ENCODE measurements around the gene BHMT2. TPM values are rescaled to one million over a fixed set of nuclear protein-coding genes. Genes with fewer than 3 reads are reported as not detected.

Gene BHMT2
- total and polyA plus RNA-seq, 2 donors, result 0.05 to 1.0 TPM

DNA sequence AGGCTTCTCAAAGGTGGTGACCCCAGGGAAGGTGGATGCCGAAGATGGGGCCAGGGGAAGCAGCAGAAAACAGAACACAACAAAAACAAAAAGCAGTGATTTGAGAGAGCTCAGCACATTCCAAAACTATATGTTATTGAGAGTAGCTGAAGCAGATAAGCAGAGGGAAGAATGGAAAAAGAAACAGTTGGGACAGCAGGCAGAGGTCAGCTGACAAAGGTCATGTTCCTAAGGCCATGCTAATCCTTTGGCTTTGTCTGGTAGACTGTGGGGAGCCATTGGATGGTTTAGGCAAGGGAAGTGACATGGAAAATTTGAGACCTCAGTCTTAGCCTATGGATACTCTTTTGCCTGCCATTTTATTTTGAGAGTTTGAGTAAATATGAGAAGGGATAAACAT lies 14.6 kb upstream of the BHMT2 start:
- Histone ChIP-seq H3K9me3 (ENCODE audit: control insufficient read depth in 2 of 2, insufficient read depth in 1 of 2, low read length in 1 of 2) (no peaks in the 10 kb centered on the region), H3K27me3 (ENCODE audit: control insufficient read depth in 2 of 2, insufficient read depth in 1 of 2, low read length in 1 of 2) (no peaks in the 10 kb centered on the region)
- 92% methylated on average over 1 of the region's 1 CpG for WGBS

DNA sequence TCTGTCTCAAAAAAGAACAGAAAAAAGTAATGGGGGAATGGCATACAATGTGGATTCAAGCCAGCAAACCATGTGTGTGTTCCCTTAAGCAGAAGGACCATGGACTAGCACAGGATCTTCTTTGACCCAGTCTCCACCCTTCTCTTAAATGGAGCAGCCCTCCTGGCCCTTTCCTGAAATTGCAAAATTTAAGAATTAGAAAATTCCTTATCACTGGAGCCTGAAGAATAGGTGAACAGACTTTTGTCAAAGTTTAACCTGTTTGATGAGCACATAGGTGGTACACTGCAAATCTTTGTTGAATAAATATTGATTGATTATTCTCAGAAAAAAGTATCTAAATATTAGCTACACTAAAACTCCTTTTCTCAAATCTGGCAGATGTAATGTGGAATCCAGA lies 12.7 kb upstream of the BHMT2 start:
- Histone ChIP-seq H3K4me3 (ENCODE audit: low read length in 2 of 2) (no peak overlapping the region), H3K4me1 (ENCODE audit: control insufficient read depth in 2 of 2, insufficient read depth in 2 of 2, low read length in 2 of 2) (no peaks in the 10 kb centered on the region), H3K9me3 (ENCODE audit: control insufficient read depth in 2 of 2, insufficient read depth in 1 of 2, low read length in 1 of 2) (no peaks in the 10 kb centered on the region), H3K27ac (ENCODE audit: low read depth in 1 of 2, low read length in 1 of 2) (no peak overlapping the region), H3K27me3 (ENCODE audit: control insufficient read depth in 2 of 2, insufficient read depth in 1 of 2, low read length in 1 of 2) (no peaks in the 10 kb centered on the region), H3K36me3 (ENCODE audit: control insufficient read depth in 2 of 2, insufficient read depth in 2 of 2, low read length in 1 of 2) (no peaks in the 10 kb centered on the region)
- no peak for DNase-seq (ENCODE audit: low read depth in 6 of 9, low spot score in 9 of 9)

More for the DNA sequence above, 14.6 kb upstream of the BHMT2 start:
- no peak for DNase-seq (ENCODE audit: low read depth in 6 of 9, low spot score in 9 of 9)
- no peak overlapping the region for H3K27ac ChIP-seq (ENCODE audit: low read depth in 1 of 2, low read length in 1 of 2)
- H3K36me3 ChIP-seq (ENCODE audit: control insufficient read depth in 2 of 2, insufficient read depth in 2 of 2, low read length in 1 of 2), result no peaks in the 10 kb centered on the region
- H3K4me1 ChIP-seq (ENCODE audit: control insufficient read depth in 2 of 2, insufficient read depth in 2 of 2, low read length in 2 of 2), result no peaks in the 10 kb centered on the region
- no peak overlapping the region for H3K4me3 ChIP-seq (ENCODE audit: low read length in 2 of 2)

DNA sequence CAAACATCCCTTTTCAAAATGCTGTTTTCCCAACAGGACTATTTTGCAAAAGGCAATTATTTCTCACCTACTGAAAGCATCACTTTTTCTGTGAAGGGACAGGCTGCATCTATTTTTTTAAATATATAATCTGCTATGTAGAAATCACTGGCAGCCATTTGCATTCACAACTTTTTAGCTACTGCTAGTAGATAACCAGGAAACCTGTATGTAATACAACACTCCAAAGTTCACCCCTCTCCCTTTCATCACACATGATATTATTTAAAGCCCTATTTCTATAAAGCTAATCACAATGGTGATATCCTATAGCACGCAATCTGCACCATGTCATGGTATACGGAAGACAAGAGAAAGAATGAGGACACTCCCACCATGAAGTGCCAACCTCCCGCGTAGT lies 9.9 kb upstream of the BHMT2 start:
- no peaks in the 10 kb centered on the region for H3K4me1 ChIP-seq (ENCODE audit: control insufficient read depth in 2 of 2, insufficient read depth in 2 of 2, low read length in 2 of 2)
- H3K27me3 ChIP-seq (ENCODE audit: control insufficient read depth in 2 of 2, insufficient read depth in 1 of 2, low read length in 1 of 2), result no peaks in the 10 kb centered on the region
- H3K27ac ChIP-seq (ENCODE audit: low read depth in 1 of 2, low read length in 1 of 2), result no peak overlapping the region
- no peak for DNase-seq (ENCODE audit: low read depth in 6 of 9, low spot score in 9 of 9)
- H3K36me3 ChIP-seq (ENCODE audit: control insufficient read depth in 2 of 2, insufficient read depth in 2 of 2, low read length in 1 of 2), result no peaks in the 10 kb centered on the region
- H3K9me3 ChIP-seq (ENCODE audit: control insufficient read depth in 2 of 2, insufficient read depth in 1 of 2, low read length in 1 of 2), result no peaks in the 10 kb centered on the region
- H3K4me3 ChIP-seq (ENCODE audit: low read length in 2 of 2), result no peak overlapping the region
- WGBS, result over 99% methylated on average over 4 of the region's 4 CpGs

- Histone ChIP-seq H3K27ac (ENCODE audit: low read depth in 1 of 2, low read length in 1 of 2) (no peak overlapping the region), H3K36me3 (ENCODE audit: control insufficient read depth in 2 of 2, insufficient read depth in 2 of 2, low read length in 1 of 2) (no peaks in the 10 kb centered on the region), H3K9me3 (ENCODE audit: control insufficient read depth in 2 of 2, insufficient read depth in 1 of 2, low read length in 1 of 2) (no peaks in the 10 kb centered on the region), H3K4me1 (ENCODE audit: control insufficient read depth in 2 of 2, insufficient read depth in 2 of 2, low read length in 2 of 2) (no peaks in the 10 kb centered on the region), H3K27me3 (ENCODE audit: control insufficient read depth in 2 of 2, insufficient read depth in 1 of 2, low read length in 1 of 2) (no peaks in the 10 kb centered on the region), H3K4me3 (ENCODE audit: low read length in 2 of 2) (no peak overlapping the region)
- DNase-seq (ENCODE audit: low read depth in 6 of 9, low spot score in 9 of 9), result no peak
- WGBS, result 91% methylated on average over 3 of the region's 3 CpGs
Measured at GRCh38 chr5:79062436-79062835, 7.1 kb upstream of the BHMT2 start.

GRCh38 chr5:79070350-79070667 lies 742 bp downstream of the BHMT2 start:
- peaks cover 13 to 18% of the 10 kb centered on the region in 2 donors for H3K27me3 ChIP-seq (ENCODE audit: control insufficient read depth in 2 of 2, insufficient read depth in 1 of 2, low read length in 1 of 2)
- H3K27ac ChIP-seq (ENCODE audit: low read depth in 1 of 2, low read length in 1 of 2), result no peak overlapping the region
- 61% methylated on average over 9 of the region's 9 CpGs for WGBS
- no peak for DNase-seq (ENCODE audit: low read depth in 6 of 9, low spot score in 9 of 9)
- H3K4me3 ChIP-seq (ENCODE audit: low read length in 2 of 2), result no peak overlapping the region
- no peaks in the 10 kb centered on the region for H3K4me1 ChIP-seq (ENCODE audit: control insufficient read depth in 2 of 2, insufficient read depth in 2 of 2, low read length in 2 of 2)
- H3K9me3 ChIP-seq (ENCODE audit: control insufficient read depth in 2 of 2, insufficient read depth in 1 of 2, low read length in 1 of 2), result no peaks in the 10 kb centered on the region
- no peaks in the 10 kb centered on the region for H3K36me3 ChIP-seq (ENCODE audit: control insufficient read depth in 2 of 2, insufficient read depth in 2 of 2, low read length in 1 of 2)

DNA sequence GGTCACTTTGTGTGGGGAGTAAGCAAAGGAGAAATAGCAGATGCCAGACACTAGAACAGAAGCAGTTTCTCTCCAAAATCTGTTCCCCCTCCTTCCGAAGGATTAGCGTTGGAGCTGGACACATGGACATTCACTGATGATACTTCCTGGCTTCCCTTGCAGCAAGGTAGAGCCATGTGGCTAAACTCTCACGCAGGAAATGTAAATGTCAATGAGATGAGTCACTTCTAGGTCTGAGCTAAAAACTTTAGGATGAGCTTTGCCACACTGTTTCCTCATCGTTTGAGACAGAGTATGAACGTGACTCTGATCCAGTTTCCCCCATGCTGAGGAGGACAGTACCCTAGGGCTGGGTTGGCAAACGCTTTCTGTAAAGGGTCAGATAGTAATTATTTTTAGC lies 5.1 kb downstream of the BHMT2 start:
- H3K9me3 ChIP-seq (ENCODE audit: control insufficient read depth in 2 of 2, insufficient read depth in 1 of 2, low read length in 1 of 2), result no peaks in the 10 kb centered on the region
- peaks cover 6 to 8% of the 10 kb centered on the region in 2 donors for H3K27me3 ChIP-seq (ENCODE audit: control insufficient read depth in 2 of 2, insufficient read depth in 1 of 2, low read length in 1 of 2)
- 95% methylated on average over 6 of the region's 6 CpGs for WGBS
- no peaks in the 10 kb centered on the region for H3K36me3 ChIP-seq (ENCODE audit: control insufficient read depth in 2 of 2, insufficient read depth in 2 of 2, low read length in 1 of 2)
- no peak overlapping the region for H3K4me3 ChIP-seq (ENCODE audit: low read length in 2 of 2)
- no peak for DNase-seq (ENCODE audit: low read depth in 6 of 9, low spot score in 9 of 9)
- no peaks in the 10 kb centered on the region for H3K4me1 ChIP-seq (ENCODE audit: control insufficient read depth in 2 of 2, insufficient read depth in 2 of 2, low read length in 2 of 2)
- H3K27ac ChIP-seq (ENCODE audit: low read depth in 1 of 2, low read length in 1 of 2), result no peak overlapping the region

GRCh38 chr5:79075646-79076426 lies 6.3 kb downstream of the BHMT2 start:
- H3K4me3 ChIP-seq (ENCODE audit: low read length in 2 of 2), result no peak overlapping the region
- 95% methylated on average over 11 of the region's 11 CpGs for WGBS
- no peaks in the 10 kb centered on the region for H3K36me3 ChIP-seq (ENCODE audit: control insufficient read depth in 2 of 2, insufficient read depth in 2 of 2, low read length in 1 of 2)
- DNase-seq (ENCODE audit: low read depth in 6 of 9, low spot score in 9 of 9), result no peak
- H3K9me3 ChIP-seq (ENCODE audit: control insufficient read depth in 2 of 2, insufficient read depth in 1 of 2, low read length in 1 of 2), result no peaks in the 10 kb centered on the region
- H3K27me3 ChIP-seq (ENCODE audit: control insufficient read depth in 2 of 2, insufficient read depth in 1 of 2, low read length in 1 of 2), result no peaks in the 10 kb centered on the region
- no peaks in the 10 kb centered on the region for H3K4me1 ChIP-seq (ENCODE audit: control insufficient read depth in 2 of 2, insufficient read depth in 2 of 2, low read length in 2 of 2)
- no peak overlapping the region for H3K27ac ChIP-seq (ENCODE audit: low read depth in 1 of 2, low read length in 1 of 2)

DNA sequence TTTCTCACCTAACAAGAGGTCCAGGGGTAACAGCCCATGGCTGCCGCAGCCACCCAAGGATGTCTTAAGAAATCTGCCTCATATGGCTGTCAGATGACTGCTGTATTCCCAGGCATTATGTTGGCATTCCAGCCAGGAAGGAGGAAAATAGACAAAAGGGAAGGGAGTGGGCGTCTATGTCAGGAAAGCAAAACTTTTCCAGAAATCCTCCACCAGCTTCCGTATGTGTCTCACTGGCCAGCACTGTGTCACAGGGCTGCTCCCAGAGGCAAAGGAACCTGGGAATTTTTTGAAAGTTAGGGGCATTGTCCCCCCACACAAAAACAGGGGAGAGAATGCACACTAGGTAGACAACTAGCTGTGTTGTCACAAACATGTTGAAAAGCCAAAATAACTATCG lies 7.3 kb downstream of the BHMT2 start:
- H3K27ac ChIP-seq (ENCODE audit: low read depth in 1 of 2, low read length in 1 of 2), result no peak overlapping the region
- H3K27me3 ChIP-seq (ENCODE audit: control insufficient read depth in 2 of 2, insufficient read depth in 1 of 2, low read length in 1 of 2), result no peaks in the 10 kb centered on the region
- 97% methylated on average over 4 of the region's 4 CpGs for WGBS
- DNase-seq (ENCODE audit: low read depth in 6 of 9, low spot score in 9 of 9), result no peak
- no peaks in the 10 kb centered on the region for H3K4me1 ChIP-seq (ENCODE audit: control insufficient read depth in 2 of 2, insufficient read depth in 2 of 2, low read length in 2 of 2)
- no peaks in the 10 kb centered on the region for H3K9me3 ChIP-seq (ENCODE audit: control insufficient read depth in 2 of 2, insufficient read depth in 1 of 2, low read length in 1 of 2)
- H3K4me3 ChIP-seq (ENCODE audit: low read length in 2 of 2), result no peak overlapping the region
- no peaks in the 10 kb centered on the region for H3K36me3 ChIP-seq (ENCODE audit: control insufficient read depth in 2 of 2, insufficient read depth in 2 of 2, low read length in 1 of 2)

GRCh38 chr5:79077680-79078365 lies 8.3 kb downstream of the BHMT2 start:
- no peaks in the 10 kb centered on the region for H3K9me3 ChIP-seq (ENCODE audit: control insufficient read depth in 2 of 2, insufficient read depth in 1 of 2, low read length in 1 of 2)
- 78% methylated on average over 3 of the region's 3 CpGs for WGBS
- H3K27ac ChIP-seq (ENCODE audit: low read depth in 1 of 2, low read length in 1 of 2), result no peak overlapping the region
- no peaks in the 10 kb centered on the region for H3K36me3 ChIP-seq (ENCODE audit: control insufficient read depth in 2 of 2, insufficient read depth in 2 of 2, low read length in 1 of 2)
- H3K4me1 ChIP-seq (ENCODE audit: control insufficient read depth in 2 of 2, insufficient read depth in 2 of 2, low read length in 2 of 2), result no peaks in the 10 kb centered on the region
- no peak overlapping the region for H3K4me3 ChIP-seq (ENCODE audit: low read length in 2 of 2)
- no peaks in the 10 kb centered on the region for H3K27me3 ChIP-seq (ENCODE audit: control insufficient read depth in 2 of 2, insufficient read depth in 1 of 2, low read length in 1 of 2)
- no peak for DNase-seq (ENCODE audit: low read depth in 6 of 9, low spot score in 9 of 9)
